HG03095 (cell line): ENCODE results near the gene KCTD14.
"Not testable (repeated sequence)": the region's sequence is repeated elsewhere in the genome, so short reads cannot be mapped to it uniquely, and the experiment has no call there.

Experiments
- ATAC-seq: cut with Tn5 transposase; IDR thresholded peaks from one replicate; pipeline ENCODE4 v1.9.1; 2021; ENCODE audit warnings: moderate library complexity; ENCODE audit not compliant: unreplicated experiment

The KCTD14 gene

DNA sequence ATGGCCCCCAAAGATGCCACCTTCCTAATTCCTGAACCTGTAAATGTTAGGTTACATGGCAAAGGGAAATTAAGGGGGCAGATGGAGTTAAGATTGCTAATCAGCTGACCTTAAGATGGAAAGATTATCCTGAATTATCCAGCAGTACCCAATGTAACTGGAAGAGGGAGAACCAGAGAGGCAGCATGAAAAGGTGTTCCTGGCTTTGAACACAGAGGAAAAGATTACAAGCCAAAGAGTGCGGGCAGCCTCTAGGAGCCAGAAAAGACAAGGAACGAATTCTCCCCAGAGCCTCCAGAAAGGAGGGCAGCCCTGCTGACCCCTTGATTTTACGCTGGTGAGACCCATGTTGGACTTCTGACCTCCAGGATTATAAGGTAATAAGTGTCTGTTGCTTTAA lies 25.5 kb upstream of the KCTD14 start:
- ATAC-seq: no peak

DNA sequence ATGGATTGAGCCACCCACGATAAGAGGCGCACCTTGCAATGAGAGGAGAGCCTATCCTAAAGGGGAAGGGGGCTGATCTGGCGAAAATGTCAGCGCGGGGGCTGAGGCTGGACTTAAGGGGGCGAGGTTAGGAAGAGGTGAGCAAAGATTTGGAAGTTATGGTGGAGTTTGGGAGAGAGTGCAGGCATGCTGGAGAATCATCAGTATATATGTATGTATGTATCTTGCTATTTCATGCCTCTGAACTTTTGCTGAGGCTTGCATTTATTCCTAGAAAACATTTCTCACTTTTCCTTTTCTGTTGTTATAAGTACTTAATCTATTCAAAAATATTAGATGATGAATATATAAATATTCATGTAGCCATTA lies 23.4 kb upstream of the KCTD14 start:
- ATAC-seq: no peak

DNA sequence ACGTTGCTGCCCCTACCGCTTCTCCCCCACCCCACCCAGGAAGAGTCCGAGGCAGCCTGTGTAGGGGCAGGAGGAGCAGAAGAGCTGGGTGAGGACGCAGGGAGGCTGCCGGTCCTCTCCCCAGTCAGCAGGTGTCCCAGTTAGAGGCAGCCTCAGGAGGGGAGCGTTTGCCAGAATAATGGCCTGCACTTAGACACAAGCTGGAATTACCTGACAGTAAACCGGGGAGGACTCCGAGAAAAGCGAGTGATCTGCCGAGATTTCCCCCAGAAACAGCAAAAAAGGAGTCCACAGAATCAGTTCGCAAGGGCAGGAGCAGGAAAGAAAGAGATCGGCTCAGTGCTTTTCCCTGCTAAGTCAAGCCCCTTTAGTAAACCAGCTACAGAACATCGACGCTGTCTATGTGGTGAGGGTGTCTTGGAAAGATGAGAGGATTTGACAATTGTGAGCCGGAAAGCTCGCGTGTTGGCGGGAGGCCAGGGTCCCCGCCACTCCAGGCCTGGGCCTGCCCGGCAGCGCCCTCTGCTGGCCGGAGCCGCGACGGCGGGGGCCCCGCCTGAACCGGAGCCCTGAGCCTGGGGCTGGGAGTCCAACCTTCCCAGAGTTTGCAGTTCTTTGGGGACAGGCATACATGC lies 22.9 kb upstream of the KCTD14 start:
- ATAC-seq: peak; percentile 68

DNA sequence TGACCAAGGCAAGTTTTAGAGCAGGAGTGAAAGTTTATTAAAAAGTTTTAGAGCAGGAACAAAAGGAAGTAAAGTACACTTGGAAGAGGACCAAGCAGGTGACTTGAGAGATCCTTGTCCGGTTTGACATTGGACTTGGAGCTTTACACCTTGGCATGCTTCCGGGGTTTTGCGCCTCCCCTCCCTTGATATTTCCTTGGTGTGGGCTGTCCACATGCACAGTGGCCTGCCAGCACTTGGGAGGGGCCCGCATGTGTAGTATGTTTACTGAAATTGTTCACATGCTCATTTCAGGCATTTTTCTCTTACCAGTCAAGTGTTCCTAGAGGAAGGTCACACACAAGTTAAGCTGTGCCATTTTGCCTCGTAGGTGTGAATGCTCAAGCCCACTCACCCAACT lies 21.6 kb upstream of the KCTD14 start:
- no peak for ATAC-seq

DNA sequence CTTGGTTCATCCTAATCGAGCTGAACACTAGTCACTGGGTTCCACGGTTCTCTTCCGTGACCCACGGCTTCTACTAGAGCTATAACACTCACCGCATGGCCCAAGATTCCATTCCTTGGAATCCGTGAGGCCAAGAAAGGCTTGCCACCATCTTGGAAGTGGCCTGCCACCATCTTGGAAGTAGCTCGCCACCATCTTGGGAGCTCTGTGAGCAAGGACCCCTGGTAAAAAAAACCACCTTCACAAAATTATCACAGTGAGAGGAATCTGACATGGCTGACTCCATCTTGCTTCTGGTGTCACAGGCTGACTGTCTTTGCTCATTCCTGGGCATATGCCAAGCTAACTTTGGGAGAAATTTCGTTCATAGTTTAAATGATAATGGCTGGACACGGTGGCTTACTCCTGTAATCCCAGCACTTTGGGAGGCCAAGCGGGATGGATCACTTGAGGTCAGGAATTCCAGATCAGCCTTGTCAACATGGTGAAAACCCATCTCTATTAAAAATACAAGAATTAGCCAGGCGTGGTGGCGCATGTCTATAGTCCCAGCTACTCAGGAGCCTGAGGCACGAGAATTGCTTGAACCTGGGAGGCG lies 18.9 kb upstream of the KCTD14 start:
- ATAC-seq: no peak

DNA sequence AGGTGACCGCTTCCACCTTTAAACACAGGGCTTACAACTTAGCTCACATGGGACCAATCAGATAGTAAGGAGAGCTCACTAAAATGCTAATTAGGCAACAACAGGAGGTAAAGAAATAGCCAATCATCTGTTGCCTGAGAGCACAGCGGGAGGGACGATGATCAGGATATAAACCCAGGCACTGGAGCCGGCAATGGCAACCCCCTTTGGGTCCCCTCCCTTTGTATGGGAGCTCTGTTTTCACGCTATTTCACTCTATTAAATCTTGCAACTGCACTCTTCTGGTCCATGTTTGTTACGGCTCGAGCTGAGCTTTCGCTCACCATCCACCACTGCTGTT lies 18.3 kb upstream of the KCTD14 start:
- not testable (repeated sequence) for ATAC-seq

DNA sequence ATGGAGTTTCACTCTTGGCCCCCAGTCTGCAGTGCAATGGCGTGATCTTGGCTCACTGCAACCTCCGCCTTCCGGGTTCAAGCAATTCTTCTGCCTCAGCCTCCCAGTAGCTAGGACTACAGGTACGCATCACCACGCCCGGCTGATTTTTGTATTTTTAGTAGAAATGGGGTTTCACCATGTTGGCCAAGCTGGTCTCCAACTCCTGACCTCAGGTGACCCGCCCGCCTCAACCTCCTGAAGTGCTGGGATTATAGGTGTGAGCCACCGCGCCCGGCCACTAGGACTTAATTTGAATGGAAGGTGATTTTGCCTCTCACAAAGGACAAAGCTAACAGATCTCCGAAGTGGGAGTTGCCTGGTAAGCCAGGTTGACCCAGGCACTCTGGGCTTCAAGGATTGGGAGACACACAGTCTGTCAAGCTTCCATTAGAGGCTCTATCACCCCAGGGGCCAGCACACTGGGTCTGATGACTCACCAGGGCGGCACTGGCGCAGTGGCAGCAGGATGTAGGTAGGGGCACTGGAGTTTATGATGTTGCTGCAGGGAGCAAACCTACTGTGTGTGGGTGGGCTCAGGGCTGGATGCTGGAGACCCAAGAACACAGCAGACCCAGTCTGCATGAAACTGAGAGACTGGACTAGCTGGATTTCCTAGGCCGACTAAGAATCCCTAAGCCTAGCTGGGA lies 17.8 kb upstream of the KCTD14 start:
- no peak for ATAC-seq

DNA sequence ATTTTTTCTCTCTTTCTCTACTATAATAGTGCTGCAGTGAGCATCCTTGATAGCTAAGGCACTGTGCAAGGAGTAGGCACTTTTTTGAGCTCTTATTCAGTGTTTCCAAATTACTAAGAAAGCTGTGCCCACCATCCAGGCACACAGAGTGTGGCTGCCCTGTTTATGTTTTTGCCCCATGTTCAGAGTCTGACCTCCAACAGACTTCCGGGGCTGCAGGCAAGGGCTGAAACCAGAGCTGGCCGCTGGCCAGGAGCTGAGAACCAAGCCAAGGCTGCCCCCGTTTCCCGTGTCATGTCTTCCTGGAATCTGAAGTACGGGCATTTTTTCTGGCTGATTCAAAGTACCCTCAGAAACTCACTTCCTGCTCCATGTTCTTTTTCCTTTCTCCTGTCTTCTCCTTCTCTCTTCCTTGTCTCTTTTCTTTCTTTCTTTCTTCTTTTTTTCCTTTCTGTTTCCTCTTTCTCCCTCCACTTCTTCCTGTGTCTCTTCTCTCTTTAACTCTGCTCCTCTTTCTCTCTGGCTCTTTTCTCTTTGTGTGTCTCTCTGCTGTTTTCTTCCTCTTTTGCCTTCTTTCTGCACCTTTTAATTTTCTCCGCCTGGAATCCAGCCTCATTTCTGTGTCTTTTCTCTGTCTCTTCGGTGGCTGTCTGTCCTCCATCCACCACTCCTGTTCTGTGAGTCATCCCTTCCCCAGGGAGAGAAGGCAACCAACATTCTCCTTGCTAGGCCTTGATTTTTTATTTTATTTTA lies 17.0 kb upstream of the KCTD14 start:
- no peak for ATAC-seq

DNA sequence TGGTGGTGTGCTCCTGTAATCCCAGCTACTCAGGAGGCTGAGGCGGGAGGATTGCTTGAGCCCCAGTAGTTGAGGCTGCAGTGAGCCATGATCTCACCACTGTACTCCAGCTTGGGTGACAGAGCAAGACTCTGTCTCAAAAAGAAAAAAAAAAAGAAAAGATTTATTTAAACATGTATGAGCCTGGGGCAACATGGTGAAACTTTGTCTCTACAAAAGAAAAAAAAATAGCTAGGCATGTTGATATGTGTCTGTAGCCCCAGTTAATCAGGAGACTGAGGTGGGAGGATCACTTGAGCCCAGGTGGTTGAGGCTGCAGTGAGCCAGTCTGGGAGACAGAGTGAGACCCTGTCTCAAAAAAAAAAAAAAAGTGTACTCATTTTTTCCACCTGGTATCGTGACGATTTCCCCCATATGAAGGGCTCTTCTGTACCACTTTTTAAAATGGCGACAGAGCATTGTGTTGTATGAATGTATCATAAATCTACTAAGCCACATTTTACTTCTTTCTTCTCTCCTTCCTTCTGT lies 16.4 kb upstream of the KCTD14 start:
- no peak for ATAC-seq

DNA sequence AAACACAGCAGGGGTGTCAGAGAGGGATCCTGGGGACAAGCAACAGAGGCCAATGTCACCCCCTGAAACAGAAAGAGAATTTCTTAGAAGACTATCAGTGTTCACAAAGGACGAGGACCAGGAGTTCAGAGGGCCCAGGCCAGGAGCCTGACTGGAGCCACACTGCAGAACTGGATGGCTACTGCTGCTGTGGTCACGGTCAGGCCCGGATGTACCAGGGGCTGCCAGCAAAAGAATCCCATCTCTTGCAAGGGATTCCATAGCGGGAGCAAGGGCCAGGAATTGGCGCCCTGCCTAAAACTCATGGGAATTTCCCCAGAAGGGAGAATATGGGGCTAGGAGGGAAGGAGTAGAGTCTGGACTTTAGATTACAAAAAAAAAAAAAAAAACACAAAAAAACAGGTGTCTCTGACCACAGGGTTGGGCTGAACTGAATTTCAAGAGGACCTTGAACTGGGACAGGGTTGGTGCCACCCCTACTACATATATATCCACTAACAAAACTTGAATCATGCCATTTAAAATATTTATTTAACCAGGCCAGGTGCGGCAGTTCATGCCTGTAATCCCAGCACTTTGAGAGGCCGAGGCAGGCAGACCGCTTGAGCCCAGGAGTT lies 15.7 kb upstream of the KCTD14 start:
- no peak for ATAC-seq

DNA sequence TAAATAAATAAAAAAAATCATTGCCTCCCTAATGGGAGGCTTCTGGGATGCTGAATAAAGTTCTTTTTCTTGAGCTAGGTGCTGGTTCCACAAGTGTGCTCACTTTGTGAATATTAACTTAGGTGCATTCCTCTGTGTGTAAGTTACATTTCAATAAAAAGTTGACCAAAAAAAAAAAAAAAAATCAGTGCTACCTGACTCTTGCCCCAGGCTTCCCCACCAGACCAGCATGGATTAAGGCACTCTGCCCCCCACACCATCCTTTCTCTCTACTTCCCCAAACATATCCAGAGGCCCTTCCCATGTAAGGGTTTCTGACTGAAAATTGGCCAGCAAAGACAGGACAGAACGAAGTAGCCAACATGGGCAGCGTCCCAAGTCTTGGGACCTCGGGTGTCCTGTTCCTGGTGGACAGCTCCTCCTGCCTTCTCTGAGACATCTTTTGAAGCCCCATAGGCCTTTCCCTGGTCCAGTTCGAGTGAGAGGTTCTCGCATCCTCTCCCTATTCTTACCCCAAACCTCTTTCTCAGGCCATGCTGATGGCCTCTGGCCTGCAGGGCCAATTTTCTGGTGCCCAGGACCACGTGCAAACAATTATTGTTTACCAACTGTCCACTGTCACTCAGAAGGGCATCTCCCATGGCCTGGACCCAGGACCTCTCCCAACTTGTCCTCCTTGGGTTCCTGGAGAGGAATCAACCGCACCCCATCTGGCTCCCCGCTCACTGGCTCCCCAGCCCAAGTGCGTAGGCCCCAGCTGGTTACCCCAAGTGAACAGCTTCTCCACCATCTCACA lies 14.9 kb upstream of the KCTD14 start:
- no peak for ATAC-seq

DNA sequence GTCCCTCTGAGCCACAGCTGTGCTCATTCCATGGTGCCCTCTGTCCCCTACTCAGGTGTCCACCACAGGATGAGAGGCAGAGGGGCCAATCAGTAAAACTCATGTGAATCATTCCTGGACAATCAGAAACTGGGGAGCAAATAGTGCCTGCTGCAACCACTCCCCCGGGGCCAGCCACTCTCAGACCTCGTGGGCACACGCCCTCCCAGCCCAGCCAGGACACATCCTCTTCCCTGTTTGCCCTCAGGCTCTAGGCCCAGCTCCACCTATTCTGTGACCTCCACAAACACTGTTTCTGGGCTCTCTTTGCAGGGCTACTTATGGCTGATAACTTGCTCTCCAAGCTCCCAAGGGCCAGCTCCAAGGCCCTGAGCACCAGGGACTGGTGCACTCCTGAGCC lies 14.0 kb upstream of the KCTD14 start:
- ATAC-seq: no peak

DNA sequence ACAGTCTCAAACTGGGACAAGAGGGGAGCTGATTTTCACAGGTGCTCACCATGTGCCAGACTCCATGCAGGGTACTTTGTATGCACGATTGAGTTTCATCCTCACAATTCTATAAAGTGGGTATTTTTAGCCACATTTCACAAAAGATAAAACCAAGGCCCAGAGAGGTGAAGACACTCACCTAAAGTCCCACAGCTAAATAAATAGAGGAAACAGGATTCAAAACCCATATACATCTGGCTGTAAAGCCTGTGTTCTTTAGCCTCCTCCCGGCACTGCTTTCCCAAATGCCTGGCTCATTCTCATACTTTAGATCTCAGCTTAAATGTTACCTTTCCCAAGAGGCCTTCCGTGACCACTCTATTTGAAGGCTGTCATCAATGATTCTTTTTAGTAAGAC lies 13.2 kb upstream of the KCTD14 start:
- no peak for ATAC-seq

DNA sequence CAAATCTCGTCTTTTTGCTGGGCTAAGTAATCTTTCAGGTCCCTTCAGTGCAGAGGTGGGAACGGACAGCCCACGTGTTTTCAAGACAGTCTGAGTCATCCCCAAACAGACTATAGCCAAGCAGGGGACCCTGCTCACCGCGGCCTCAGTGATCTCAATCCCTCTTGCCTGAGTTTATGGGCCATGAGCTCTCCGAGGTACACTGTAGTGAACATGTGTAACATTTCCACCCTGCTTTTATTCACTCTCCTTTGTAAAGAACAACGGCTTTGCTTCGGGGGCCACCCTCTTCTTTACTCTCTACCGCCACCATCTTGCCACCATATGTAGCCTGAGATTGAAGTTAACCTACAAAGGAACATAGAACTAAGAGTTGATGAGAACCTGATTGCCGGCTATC lies 11.5 kb upstream of the KCTD14 start:
- ATAC-seq: no peak

DNA sequence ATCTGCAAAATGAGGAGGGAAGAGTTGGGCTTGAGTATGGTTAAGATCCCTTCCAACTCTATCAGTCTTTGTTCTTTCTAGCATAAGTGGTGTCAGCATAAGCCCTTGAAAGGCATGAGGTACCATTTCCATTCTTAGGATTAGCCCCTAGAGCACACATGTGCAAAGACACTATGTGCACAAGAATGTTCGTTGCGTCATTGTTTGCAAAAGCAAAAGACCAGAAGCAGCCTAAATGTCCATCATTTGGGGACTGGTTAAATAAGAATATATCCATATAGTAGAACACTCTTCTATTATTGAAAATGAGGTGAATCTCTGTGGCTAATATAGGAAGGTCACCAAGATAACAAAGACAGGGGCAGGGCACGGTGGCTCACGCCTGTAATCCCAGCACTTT lies 10.0 kb upstream of the KCTD14 start:
- ATAC-seq: no peak

DNA sequence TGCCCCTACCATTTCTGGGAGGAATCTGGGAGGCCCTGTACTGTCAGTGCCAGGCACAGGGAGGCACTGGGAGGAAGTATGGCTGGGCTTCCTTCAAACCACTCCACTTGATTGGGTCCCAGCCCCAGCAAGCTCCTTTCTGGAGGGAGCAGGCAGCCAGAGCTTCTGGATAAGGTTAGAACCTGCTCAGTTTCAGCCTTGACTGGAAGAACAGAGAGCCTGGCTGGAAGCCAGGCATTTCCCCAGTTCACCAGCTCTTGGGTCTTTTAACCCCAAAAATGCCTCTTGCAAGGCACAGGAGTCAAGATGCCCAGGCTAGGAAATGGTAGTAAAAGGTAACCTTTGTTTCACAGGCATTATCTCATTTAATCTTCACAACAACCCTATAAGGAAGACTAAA lies 9.0 kb upstream of the KCTD14 start:
- no peak for ATAC-seq

DNA sequence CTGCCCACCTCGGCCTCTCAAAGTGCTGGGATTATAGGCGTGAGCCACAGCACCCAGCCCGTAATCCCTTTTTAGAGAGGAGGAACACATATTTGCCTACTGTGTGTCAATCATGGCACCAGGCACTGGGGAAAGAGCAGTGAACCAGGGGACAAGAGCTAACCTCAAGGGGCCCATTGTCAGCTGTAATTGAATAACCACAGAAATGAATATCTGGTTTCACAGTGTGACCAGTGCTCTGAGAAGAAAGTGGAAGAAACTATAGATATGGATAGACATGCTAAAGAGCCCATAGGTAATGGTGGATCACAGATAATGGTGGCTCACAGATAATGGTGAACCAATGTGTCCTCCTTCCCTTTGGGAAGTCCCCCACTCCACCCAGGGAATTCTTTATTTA lies 8.6 kb upstream of the KCTD14 start:
- ATAC-seq: peak; percentile 85

DNA sequence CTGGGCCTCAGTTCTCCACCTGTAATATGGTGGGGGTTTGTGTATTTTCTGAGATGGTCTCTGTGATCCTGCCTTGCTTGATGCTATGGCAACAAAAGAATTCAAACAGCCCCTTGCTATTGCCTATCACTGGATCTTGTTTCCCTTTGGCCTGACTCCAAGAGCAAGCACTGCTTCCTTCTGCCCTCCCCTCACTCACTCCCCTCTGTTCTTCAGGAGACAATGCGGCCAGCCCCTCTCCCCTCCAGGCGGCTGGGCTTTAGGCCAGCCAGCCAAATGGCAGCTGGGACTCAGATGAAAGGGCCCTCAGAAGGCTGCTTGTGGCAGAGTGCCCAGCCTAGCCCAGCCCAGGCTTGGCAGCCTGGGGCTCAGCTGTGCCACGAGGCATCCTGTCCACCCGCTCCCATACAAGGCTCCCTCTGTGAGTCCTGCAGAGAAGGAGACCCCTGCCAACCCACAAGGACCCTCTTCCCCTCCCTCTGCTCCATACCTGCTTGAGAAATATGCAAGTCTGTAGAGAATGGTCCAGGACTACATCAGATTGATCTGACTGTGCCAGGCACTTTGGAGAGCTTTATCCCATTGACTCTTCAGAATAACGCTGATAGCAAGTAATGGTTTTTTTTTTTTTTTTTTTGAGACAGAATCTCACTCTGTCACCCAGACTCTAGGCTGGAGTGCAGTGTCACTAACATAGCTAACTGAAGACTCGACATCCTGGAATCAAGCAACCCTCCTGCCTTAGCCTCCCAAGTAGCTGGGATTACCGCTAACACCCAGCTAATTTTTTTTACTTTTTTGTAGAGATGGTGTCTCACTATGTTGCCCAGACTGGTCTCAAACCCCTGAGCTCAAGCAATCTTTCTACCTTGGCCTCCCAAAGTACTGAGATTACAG lies 7.6 kb upstream of the KCTD14 start:
- ATAC-seq: no peak

DNA sequence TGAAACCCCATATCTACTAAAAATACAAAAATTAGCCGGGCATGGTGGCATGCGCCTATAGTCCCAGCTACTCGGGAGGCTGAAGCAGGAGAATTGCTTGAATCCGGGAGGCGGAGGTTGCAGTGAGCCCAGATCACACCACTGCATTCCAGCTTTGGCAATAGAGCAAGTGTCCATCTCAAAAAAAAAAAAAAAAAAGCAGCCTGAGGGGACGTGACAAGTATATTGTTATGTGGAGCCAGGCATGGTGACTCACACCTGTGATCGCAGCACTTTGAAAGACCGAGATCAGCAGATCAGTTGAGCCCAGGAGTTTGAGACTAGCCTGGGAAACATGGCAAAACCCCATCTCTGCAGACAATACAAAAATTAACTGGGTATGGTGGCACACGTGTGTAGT lies 5.3 kb upstream of the KCTD14 start:
- not testable (repeated sequence) for ATAC-seq

DNA sequence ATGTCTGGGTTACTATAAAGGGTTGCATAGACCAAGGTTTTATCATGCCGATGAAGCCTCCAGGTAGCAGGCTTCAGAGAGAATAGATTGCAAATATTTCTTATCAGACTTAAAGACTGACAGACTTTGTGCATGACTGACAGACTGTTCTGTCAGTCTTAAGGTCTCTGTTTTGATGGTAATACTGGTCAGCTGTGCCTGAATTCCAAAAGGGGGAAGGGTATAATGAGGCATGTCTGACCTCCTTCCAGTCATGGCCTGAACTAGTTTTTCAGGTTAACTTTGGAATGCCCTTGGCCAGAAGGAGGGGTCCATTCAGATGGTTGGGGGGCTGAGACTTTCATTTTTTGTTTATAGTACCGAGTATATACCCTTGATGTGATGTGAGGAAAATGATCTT lies 4.7 kb upstream of the KCTD14 start:
- no peak for ATAC-seq
